Left cardiac atrium (tissue), 4 donors: ENCODE results near the gene P2RY1. TPM values are rescaled to one million over a fixed set of nuclear protein-coding genes. Genes with fewer than 3 reads are reported as not detected.

ENCODE experiments used
- ATAC-seq, 2 donors: fragments of 200-7000 bp; cut with Tn5 transposase; one replicate each; pipeline ENCODE4 v1.9.1; 2020; ENCODE audit warnings: mild to moderate bottlenecking in 2 of 2, moderate library complexity in 2 of 2
- DNase-seq: peaks from one replicate; pipeline ENCODE4 v3.0.0-alpha.2; 2020
- intact Hi-C, 2 donors: fragments of 100-400 bp; cut with DNase I; formaldehyde crosslinking; loops; one replicate each; pipeline versions ENCODE4 v1.14.1 to v1.15.1; 2022 to 2023
- total RNA-seq, 2 donors: library from RNA; stranded (reverse); fragmentation: NEBNext Ultra II Directional; extraction: Animal tissue kit (Norgen Biotek cat#: 25700); gene quantifications; one replicate each; pipeline ENCODE4 v1.2.1, GENCODE V29; 2021
- donor health status: DM: no; HTN: yes; CAD: no.
- donor health status: DM: no; HTN: yes; CAD: no; lungs with severe emphysema.
- donor health status: DM: yes; HTN: yes; CAD: no.
- donor health status: Dilated cardiomyopathy.

The P2RY1 gene
- total RNA-seq, 2 donors from 2014 or later: 2.8 to 4.3 TPM

DNA sequence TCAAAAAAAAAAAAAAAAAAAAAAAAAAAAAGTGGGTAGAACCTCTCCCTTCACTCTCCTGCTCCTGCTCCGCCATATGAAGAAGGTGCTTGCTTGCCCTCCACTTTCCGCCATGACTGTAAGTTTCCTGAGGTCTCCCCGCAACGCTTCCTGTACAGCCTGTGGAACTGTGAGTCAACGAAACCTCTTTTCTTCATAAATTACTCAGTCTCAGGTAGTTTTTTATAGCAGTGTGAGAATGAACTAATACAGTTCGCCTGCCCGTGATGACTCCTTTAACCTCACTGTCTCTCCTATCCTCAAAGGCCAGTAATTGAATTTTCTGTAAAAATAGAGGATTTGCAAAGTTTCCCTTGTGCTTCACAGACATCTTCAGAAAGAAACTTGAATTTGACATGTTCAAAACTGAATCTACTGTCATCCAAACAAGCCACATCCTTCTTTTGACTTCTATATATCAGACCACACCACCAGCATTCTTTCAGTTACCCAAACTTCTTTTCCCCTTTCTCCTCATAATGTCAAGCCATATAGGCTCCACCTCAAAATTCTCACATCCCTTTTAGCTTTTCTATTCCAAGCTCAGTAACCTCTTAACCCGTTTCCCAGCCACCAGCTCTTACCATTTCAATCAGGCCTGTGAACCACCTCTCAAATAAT is 44.3 kb downstream of the P2RY1 start:
- intact Hi-C loops: no loop called here
- ATAC-seq: no peak

DNA sequence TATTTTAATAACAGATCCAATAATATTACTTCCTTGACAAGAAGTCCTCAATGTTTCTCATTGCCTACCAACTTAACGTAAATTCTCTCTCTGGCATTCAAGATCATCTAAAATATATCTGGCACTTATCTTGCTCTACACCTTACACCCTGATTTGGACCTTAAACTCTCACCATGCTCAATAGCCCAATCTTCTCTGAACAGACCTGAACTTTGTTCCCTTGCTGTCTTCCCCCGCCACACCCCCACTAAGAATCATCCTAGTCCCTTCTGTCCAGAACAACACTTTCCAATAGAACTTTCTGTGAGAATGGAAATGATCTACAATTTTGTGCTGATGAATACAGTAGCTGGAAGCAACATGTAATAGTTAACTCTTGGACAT is 44.9 kb downstream of the P2RY1 start:
- intact Hi-C loops: no loop called here
- ATAC-seq (no peak), DNase-seq (no peak)

More for the DNA sequence above, 44.3 kb downstream of the P2RY1 start:
- no peak for DNase-seq

DNA sequence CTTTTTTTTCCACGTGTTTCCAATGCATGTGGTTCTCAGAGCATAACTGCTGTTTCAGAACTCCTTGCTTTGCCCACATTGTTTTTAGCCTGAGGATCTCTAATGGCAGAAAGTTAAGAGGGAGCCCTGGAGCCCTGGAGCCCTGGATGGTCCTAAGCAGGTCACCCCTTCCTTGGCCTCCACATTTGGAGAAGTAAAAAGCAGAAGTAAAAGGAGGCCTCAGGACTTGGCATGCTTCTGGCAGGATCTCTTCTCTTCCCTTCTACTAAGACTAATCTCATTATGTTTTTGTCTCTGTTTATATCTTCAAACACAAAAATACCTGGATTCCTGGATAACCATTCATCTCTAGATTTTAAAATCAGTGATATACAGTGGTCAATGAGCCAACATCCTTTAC is 50.1 kb downstream of the P2RY1 start:
- intact Hi-C loops: no loop called here
- no peak for DNase-seq
- ATAC-seq: no peak
